ENCODE results near the gene KPTN.
A peak's percentile ranks its signal among the peaks of the same experiment; 100 is the strongest.
"Not testable (repeated sequence)": the region's sequence is repeated elsewhere in the genome, so short reads cannot be mapped to it uniquely, and the experiment has no call there.

The KPTN gene

DNA sequence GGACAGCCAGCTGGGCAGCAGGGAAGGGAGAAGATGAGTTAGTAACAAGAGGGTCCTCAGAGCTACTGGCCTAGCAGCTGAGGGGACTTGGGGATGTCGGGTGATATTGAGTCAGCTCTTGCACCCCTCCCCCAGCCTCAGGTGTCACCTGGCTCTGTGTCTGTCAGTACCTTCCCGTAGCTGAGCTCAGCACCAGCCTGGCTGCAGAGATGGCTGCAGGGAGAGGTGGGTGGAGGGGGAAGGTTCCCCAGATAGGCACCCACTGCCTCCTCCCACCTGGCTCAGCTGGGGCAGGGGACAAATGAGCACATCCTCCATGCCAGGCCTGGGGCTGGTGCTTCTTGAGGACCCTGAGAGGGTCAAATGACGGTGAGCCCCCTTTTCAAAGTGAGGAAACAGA lies 6.8 kb upstream of the KPTN start:
- DNase-seq = no peak

DNA sequence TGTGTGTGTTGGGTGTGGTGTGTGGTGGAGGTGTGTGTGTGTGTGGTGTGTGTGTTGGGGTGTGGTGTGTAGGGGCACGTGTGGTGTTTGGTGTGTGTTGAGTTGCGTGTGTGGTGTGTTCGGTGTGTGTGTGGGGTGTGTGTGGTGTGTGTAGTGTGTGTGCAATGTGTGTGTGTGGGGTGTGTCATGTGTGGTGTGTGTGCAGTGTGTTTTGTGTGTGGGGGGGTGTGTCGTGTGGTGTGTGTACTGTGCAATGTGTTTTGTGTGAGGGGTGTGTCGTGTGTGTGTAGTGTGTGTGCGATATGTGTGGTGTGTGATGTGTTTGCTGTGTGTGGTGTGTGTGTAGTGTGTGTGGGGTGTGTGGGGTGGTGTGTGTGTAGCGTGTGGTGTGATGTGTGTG lies 6.0 kb upstream of the KPTN start:
- no peak for DNase-seq

DNA sequence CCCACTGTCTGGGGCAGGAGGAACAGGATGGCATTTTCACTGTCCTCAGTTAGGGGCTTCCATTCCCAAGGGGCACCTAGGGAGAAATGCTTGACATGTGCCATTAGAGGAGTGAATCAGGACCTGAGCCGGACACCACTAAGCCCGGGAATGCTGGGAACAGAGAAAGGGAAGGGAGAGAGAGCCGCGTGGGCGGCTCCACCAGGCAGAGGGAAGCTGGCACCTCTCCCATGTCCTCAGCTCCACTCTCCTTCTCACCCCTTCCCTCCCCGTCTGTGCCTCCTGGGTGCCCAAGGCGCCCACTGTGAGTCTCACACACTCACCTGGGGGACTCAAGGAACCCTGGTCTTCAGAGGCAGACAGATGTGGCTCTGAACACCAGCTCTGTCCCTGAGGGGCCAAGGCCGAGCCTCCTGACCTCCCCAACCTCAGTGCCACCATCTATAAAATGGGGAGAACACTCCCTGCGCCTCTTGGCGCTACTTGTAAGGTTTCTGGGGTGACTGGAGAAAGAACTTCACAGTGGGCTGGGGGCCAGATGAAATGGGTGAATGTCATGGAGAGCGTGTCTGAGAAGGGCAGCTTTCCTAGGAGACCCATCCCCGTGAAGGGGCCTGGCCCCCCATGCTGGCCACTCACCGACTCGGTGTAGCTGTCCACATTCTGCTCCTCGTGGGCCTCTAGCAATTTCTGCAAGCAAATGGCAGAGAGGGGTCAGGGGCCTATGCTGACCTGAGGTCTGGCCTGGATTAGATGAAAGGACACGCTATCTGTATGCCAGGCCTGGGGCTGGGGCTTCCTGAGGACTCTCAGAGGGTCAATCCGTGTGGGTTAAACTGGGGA lies 5.3 kb upstream of the KPTN start:
- no peak for DNase-seq

DNA sequence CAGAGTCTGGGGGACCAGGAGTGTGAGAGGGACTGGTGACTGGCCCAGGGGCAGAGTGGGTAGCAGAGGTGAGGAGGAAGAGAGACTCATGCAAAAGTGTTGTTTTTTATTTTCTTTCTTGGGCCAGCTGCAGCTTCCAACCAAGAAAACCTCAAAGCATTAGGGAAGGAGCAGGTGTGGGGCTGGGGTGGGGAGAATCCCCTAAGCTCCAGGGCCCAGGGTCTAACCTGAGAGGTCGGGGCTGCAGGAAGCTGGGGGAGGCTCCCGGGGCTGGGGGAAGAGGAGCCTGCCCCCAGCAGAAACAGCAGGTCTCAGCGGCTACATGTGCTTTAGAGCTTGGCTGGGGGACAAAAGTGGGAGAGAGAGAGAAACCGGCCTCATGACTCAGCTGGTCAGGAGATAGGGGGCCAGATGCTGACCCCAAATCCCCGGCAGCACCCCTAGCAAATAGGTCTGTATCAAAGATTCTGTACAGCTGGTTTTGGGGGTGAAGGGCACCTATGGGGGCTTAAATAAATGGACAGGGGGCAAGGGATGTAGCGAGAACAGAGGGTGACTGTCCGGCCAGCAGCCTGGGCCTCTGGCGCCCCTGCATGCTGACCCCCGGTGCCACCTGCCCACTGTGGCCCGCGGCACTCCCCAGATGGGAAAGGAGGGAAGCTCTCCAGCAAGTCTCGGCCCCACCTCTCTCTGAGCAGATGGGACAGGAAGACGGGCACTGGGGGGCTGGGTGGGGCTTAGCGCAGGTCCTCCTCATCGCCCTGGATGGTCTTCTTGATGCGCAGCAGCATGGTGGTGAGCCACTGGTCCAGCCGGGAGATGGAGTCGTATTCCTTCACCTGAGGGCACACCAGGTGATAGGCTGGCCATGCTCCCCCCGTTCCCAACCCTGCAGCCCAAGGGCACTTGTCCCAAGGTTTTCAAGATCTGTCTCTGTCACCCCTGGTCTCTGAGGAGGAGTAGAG lies 3.8 kb upstream of the KPTN start:
- no peak for DNase-seq

DNA sequence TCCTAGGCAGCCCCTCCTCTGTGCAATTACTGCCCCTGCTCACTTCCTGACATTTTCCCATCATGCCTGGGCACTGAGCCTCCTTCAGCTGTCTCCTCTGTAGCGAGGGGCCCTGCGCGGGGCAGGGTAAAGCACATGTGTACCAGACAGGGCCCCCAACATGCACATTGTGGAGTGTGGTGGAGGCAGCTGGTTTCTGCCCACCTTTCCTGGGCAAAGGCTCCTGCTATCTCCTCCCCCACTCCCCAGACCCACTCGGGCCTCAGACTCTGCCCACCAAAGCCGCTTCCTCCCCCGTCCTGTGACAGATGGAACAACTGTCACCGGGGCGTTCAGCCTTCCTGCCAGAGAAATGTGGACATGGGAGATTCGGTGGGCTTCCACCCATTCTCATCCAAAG lies 2.9 kb upstream of the KPTN start:
- peak; percentile 79 for DNase-seq

DNA sequence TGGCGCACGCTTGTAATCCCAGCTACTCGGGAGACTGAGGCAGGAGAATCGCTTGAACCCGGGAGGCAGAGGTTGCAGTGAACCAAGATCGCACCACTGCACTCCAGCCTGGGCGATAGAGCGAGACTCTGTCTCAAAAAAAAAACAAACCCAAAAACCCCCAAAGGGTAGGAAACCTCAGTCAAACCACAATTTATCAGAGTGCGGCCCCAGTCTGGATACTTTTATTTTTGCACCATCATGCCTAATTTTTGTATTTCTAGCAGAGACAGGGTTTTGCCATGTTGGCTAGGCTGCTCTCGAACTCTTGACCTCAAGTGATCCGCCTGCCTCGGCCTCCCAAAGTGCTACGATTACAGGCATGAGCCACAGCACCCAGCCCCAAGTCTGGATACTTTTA lies 2.2 kb upstream of the KPTN start:
- not testable (repeated sequence) for DNase-seq

DNA sequence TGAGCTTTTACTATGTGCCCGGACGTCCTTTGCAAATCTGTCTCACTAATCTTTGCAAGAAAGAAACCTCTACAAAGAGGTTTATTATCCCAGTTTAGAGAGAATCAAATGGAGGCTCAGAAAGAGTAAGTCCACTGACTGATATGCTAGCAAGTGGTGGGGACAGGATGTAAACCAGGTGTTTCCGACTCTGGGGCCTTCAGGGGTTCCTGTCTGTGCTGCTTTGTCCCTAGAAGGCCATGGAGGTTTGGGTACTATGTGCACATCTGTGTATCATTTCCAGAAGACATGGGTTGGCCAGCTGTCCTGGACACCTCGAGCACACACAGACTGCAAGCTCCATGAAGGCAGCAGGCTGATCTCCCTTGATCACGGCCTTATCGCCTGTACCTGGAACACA lies 1.2 kb upstream of the KPTN start:
- no peak for DNase-seq

DNA sequence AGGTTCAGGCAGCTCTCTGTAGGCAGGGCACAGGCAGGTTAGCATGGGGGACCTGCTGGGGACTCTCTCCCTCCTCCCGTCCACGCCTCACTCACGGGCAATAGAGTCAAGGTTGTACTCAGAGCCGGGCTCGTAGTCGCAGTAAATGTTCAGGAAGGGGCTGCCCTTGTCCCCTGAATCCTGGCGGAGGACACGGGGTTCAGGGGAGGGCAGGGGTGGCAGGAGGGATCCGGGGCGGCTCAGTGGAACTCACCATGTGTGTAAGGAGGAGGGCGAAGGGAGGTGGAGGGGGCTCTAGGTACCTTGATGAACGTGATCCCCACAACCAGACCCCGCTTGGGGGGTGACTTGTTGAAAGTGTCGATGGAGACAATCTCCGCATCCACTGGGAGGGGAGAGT lies 819 bp downstream of the KPTN start:
- DNase-seq = no peak

DNA sequence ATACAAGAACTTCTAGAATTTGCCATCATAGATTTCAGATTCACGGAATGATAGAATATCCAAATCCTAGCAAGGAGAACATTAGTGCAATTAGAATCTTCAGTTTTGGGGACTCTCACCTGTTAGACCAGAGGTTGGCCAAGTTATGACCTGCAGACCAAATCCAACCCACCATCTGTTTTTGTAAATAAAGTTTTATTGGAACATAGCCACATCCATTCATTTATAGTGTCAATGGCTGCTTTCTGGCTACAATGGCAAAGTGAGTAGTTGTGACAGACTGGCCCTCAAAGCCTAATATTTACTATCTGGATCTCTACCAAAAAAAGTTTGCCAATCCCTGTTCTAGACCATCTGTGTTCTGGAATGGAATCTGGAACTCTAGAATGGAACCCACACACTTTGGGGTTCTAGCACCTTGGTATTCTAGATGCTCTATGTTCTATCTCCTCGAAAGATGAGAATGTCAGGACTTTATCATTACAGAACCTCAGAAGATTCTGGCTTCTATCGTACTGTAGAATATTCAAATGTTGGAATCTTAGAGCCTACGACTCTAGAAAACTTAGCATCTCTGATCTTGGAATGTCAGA lies 2.5 kb downstream of the KPTN start:
- DNase-seq = no peak

DNA sequence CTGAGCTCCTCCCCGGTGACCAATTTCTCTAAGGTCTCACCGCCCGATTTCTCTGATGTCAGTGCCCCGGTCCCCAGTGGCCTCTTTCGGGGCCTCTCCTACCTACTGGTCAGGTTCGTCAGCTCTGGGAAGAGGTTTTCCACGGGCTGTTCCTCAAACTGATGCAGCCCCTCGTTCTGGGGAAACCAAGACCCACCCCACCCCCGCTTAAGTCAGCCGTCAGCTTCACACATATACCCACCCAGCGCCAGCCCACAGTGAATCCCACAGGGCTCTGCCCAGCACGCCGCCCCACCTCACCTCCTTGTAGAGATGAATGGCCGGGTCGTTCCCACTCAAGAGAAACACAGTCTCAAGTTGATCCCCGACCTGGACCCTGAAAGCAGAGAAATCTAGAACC lies 3.4 kb downstream of the KPTN start:
- DNase-seq = no peak

DNA sequence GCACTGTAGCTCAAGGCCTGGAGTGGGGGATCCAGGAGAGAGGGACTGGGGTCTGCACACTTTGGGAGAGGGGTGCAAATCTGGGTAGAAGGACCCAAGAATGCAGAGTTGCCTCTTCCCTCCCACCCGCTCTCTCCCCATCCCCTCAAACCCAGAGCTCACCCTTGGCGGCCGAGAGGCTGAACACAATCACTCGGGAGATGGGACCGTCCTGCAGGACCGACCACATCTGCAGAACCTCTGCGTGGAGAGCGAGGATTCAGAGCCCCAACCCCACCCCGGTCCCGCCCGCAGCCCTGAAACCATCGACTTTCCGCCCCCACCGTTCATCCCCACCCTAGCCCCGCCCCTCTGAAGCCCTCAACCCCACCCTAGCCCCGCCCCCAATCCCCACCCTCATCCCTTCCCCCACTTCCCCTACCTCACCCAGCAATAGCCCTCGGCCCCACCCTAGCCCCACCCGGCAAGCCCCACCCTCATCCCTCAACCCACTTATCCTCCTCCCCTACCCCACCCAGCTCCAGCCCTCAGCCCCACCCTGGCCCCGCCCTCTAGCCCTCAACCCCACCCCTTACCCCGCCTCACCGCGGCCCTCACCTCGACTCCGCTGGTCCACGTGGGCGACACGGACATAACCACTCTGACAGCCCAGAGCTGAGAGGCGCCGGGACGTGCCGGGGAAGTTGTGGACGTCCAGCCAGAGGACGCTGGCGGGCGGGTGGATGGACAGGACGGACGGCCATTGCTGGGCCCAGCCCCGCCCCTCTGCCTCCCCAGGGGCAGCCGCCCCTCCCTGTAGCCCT lies 4.1 kb downstream of the KPTN start:
- DNase-seq = no peak

DNA sequence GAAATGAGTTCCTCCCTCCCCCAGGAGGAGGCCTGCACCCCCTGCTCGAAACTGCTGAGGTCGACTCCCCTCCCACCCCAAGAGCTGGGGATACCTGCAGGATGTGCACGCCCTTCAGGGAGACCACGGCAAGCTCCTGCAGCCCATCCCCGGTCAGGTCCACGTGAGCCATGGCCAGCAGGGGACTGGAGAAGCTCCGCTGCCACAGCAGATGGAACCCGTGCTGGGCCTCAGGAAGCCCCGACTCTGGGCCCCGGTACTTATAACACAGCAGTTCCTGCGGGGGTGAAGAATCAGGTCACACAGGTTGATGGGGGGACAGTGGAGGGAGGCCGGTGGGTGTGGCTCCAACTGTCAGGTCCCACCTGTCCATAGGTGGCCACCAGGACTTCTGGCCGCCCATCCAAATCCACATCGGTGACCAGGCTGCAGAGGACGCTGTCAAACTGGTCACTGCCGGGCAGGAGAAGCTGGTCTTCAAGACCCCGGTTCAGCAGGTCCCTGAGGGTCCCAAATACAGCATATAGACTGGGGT lies 7.5 kb downstream of the KPTN start:
- DNase-seq = no peak

DNA sequence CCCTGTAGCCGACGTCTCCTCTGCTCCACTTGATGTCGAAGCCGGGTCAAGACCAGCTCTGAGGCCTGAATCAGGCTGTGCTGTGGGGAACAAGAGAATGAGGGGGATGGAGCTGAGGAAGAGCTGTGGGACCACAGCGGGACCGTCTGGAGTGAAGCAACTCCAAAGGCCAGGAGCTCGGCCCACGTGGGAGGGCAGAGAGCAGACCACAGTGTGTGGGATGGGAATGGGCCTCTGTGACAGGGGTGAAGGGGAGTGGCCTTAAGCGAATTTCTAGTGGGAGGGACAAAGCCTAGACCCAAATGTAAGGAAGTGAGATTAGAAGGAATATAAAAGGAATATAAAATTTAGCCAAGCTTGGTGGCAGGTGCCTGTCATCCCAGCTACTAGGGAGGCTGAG lies 8.6 kb downstream of the KPTN start:
- no peak for DNase-seq

DNA sequence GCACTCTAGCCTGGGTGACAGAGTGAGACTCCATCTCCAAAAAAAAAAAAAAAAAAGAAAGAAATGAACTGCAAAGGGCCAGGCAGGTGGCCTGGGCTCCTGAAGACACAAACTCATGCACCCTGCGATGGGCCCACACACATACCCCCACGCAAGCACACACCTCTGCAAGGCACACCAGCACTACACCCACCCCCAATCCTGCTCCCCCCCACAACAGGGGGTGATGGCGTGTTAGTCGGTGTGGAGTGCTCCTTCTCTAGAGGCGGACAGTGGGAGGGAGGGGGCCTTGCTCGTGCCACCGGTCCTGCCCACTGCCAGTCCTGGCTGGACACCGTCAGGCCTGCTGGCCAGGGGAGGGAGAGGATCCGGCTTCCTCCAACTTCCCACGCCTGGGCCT lies 10.7 kb downstream of the KPTN start:
- DNase-seq = no peak

DNA sequence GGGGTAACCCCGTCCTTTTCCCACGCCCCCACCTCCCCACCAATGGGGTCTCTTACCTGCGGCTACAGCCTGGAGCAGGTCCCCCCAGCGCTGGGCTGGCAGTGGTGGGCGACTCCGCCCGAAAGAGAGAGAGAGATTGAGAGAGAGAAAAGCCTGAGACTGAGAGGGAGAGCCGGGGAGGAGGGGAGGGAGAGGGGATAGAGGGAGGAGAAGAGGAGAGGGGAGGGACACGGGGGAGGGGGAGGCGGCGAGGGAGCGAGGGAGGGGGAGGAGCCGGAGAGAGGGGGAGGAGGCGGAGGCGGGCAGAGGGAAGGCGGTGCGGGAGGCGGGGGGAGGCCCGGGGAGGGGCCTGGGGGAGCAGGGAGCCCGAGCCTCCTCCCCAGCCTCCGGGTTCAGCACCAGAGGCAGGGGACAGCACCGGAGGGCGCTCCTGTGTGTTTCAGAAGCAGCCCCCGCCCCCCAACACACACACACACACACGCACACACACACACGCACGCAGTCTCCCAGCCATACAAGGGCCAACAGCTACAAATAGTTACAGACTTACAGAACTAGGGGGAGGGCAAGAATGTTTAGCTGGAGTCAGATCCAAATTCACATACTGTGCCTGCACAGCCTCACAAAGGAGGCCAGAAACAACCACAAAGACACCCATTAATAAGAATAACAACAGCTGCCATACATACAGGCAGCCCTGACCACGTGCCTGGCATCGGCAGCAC lies 12.1 kb downstream of the KPTN start, which contains the start of gene SLC8A2:
SLC8A2 (minus strand) TSS at position 161 of the 725 bp plus-strand sequence. CDS start 5,490 bp downstream, outside the sequence.
- DNase-seq = peak; percentile 60

DNA sequence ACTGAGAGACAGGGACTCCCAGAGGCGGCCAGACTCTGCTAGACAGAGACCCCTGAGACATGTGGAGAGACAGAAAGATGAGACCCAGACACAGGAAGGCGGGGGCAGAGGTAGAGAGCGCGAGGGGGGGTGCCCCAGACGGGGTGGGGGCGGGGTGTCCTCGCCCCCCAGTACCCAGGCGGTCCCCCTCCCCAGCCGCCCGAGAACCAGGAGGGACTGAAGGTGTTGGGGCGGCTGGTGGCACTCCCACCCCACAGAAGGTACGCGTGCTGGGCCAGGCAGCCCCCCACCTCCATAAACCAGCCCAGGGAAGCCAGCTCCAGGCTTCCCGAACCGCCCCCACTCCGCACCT lies 12.7 kb downstream of the KPTN start:
- no peak for DNase-seq

DNA sequence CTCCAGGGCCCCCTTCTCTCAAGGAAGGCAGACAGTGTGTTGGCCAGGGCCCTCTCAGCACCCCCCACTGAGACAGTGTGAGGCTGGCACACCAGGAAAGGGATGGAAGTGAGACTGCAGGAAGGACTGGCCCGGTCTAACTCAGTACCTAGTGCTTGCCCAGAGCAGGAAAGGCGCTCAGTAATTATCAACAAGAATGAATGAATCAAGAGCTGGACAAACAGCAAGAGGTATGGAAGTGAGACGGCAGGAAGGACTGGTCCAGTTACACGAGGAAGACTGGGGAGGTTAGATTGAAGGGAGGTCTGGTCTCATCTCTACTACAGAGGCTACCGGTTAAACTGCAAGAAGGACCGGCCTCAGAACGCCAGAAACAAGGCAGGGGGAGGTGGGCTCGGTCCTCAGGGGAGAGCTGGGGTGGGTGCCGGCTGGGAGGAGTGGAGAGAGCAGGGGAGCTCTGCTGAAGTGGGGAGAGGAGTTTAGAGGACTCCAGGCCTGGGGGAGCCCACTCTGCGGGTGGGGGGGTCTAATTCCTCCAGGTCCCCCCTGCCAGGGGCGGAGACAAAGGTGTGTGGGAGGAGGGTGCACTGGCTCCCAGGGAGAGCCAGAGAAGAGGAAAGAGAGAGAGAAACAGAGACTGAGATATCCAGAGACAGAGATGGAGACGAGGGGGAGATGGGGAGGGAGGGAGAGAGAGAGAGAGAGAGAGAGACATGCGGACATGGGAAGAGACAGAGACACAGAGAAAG lies 13.4 kb downstream of the KPTN start:
- no peak for DNase-seq

DNA sequence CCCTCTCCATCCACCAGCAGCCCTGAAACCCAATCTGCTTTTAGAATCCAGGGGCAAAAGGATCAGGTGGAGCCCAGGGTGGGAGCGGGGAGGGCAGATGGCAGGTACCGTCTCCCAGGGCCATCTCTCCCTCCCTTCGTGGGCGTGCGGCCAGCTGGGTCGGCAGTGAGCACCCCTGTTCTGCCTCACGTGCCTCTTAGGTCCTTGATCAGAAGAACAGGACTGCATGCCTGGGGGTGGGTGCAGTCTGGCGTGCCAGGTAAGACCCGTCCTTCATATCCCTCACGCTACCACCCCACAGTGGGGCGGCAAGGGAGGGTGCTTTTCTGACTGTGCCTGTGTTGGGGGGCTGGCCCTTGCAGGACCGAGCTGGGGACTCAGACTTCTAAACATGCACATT lies 14.3 kb downstream of the KPTN start:
- no peak for DNase-seq

DNA sequence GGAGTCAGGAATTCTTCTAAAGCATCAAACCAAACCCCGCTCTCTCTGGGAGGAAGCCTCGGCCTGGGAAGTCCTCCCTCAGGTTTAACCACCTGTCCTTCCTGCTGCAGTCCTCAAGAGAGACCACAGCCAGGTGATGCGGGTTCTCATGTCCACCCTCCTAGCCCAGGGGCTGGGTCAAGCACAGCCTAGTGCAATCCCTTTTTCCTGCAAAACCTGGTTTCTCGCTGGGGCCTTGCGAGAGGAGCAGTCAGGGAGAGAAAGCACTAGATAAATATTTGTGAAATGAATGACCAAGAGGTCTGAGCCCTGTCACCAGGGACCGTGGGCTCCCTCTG lies 14.7 kb downstream of the KPTN start:
- no peak for DNase-seq

DNA sequence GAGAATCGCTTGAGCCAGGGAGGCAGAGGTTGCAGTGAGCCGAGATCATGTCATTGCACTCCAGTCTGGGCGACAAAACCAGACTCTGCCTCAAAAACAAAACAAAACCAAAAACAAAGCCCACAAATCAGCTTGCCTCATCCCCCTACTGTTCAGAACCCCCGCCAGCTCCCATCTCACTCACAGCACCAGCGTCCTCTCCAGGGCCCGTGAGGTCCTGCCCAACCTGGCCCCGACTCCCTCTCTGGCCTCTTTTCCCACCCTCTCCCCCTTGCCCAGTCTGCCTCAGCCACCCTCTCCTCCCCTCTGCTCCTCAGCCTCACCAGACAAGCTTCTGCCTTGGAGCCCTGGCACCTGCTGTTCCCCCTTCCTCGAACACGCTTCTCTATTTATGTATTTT lies 16.1 kb downstream of the KPTN start:
- DNase-seq = no peak

DNA sequence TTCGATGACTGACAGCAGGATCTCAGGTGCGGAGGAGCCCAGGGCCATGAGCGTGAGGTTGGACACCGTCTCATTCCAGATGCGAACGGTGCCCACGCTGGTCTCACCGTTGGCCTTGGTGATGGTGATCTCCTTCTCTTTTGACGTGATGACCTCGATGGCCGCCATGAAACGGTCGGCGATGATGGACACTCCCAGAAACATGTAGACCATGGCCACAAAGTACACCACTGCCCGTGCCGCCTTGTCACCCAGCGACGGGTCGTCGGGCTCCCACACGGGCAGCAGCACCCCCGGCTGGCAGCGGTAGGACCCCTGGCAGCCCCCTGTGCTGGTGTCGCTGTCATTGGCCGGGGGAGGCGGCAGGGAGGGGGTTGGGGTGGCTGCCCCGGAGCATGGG lies 18.1 kb downstream of the KPTN start:
- no peak for DNase-seq

Data from GDM1 (cell line).